Osteoblast (primary cell): ENCODE data around the gene EYS. TPM values are rescaled to one million over a fixed set of nuclear protein-coding genes. Genes with fewer than 3 reads are reported as not detected.

Source experiments
- DNase-seq: peaks from one replicate; pipeline ENCODE4 v3.0.0; 2011; ENCODE audit warnings: low spot score, mixed read lengths; ENCODE audit not compliant: insufficient read length; ENCODE audit errors: missing footprints
- H2AFZ ChIP-seq: 2 replicates; pipeline ENCODE4 v1.6.0; 2011; ENCODE audit warnings: mild to moderate bottlenecking, low read length
- H3K27ac ChIP-seq: 2 replicates; pipeline ENCODE4 v1.5.1; 2011; ENCODE audit warnings: mild to moderate bottlenecking, low read depth, low read length, moderate library complexity
- H3K27me3 ChIP-seq: 2 replicates; pipeline ENCODE4 v1.6.0; 2012; ENCODE audit warnings: mild to moderate bottlenecking, control low read depth, inconsistent platforms, low read length, moderate library complexity; ENCODE audit not compliant: insufficient read depth
- H3K36me3 ChIP-seq: 2 replicates; pipeline ENCODE4 v1.5.1; 2011; ENCODE audit warnings: mild to moderate bottlenecking, low read length, control low read depth, moderate library complexity; ENCODE audit not compliant: insufficient read depth
- H3K4me1 ChIP-seq: 2 replicates; pipeline ENCODE4 v1.5.1; 2011; ENCODE audit warnings: mild to moderate bottlenecking, low read length, control low read depth, moderate library complexity; ENCODE audit not compliant: insufficient read depth
- H3K4me2 ChIP-seq: 2 replicates; pipeline ENCODE4 v1.6.0; 2011; ENCODE audit warnings: mild to moderate bottlenecking, low read length; ENCODE audit not compliant: insufficient read depth
- H3K4me3 ChIP-seq: fragments of 200-600 bp; sonication (generic); 3 replicates; pipeline ENCODE4 v1.5.1; 2012; ENCODE audit warnings: mild to moderate bottlenecking, low read length, inconsistent platforms; ENCODE audit not compliant: insufficient read depth
- H3K79me2 ChIP-seq: 2 replicates; pipeline ENCODE4 v1.6.0; 2012; ENCODE audit warnings: mild to moderate bottlenecking, low read length, control low read depth, inconsistent platforms; ENCODE audit not compliant: insufficient read depth
- H3K9me3 ChIP-seq: 2 replicates; pipeline ENCODE4 v1.5.1; 2011; ENCODE audit warnings: low read depth, low read length, control low read depth
- H4K20me1 ChIP-seq: 2 replicates; pipeline ENCODE4 v1.6.0; 2012; ENCODE audit warnings: mild to moderate bottlenecking, low read length, control low read depth; ENCODE audit not compliant: insufficient read depth
- total RNA-seq: library from RNA; depleted of rRNA; stranded (reverse); fragments of >200 nt; gene quantifications from 2 replicates; pipeline ENCODE4 v1.2.3, GENCODE V29; 2012
- TF ChIP-seq, protein P1 (sequence below): IDR thresholded peaks from 2 replicates; pipeline ENCODE4 v1.5.1; 2011; ENCODE audit warnings: mild to moderate bottlenecking, low read depth, low read length, moderate library complexity; ENCODE audit errors: extremely low read depth

Gene EYS
- total RNA-seq, 1 donor = under 0.01 TPM

DNA sequence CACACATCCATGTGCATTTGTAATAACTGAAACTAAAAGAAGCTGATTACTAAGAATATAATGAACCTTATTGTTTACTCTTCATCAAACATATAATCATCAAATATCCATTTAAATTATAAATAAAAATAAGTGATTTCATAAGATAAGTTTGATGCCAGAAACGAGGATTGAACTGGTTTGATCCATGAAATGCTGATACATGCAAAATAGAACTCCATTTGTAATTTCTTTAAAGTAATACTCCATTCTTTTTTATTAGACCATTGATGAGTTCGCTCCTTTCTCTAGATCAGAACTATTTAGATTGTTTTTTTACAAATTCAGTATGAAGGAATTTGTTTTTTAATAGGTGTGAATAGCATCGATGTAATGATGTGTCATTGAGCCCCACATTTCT is 57.6 kb downstream of the EYS start:
- H3K36me3 ChIP-seq = no peaks in the 10 kb centered on the region
- no peak overlapping the region for H2AFZ ChIP-seq
- H3K79me2 ChIP-seq = no peaks in the 10 kb centered on the region
- H4K20me1 ChIP-seq = no peaks in the 10 kb centered on the region
- DNase-seq = no peak
- peaks cover 5% of the 10 kb centered on the region for H3K9me3 ChIP-seq
- no peak overlapping the region for H3K4me3 ChIP-seq
- no peaks in the 10 kb centered on the region for H3K4me1 ChIP-seq
- TF ChIP-seq, protein P1, sequence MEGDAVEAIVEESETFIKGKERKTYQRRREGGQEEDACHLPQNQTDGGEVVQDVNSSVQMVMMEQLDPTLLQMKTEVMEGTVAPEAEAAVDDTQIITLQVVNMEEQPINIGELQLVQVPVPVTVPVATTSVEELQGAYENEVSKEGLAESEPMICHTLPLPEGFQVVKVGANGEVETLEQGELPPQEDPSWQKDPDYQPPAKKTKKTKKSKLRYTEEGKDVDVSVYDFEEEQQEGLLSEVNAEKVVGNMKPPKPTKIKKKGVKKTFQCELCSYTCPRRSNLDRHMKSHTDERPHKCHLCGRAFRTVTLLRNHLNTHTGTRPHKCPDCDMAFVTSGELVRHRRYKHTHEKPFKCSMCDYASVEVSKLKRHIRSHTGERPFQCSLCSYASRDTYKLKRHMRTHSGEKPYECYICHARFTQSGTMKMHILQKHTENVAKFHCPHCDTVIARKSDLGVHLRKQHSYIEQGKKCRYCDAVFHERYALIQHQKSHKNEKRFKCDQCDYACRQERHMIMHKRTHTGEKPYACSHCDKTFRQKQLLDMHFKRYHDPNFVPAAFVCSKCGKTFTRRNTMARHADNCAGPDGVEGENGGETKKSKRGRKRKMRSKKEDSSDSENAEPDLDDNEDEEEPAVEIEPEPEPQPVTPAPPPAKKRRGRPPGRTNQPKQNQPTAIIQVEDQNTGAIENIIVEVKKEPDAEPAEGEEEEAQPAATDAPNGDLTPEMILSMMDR = no peak
- no peaks in the 10 kb centered on the region for H3K27me3 ChIP-seq
- H3K4me2 ChIP-seq = no peak overlapping the region
- no peak overlapping the region for H3K27ac ChIP-seq

DNA sequence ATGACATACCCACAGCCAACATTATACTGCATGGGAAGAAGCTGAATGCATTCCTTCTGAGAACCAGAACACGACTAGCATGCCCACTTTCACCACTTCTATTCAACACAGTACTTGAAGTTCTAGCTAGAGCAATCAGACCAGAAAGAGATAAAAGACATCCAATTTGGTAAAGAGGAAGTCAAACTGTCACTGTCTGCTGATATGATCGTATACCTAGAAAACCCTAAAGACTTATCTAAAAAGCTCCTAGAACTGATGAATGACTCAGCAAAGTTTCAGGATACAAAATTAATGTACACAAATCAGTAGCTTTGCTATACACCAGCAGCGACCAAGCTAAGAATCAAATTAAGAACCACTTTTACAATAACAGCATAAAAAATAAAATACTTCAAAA is 60.5 kb downstream of the EYS start:
- H3K4me2 ChIP-seq = no peak overlapping the region
- no peaks in the 10 kb centered on the region for H3K4me1 ChIP-seq
- TF ChIP-seq, protein P1 = no peak
- no peak overlapping the region for H3K27ac ChIP-seq
- no peaks in the 10 kb centered on the region for H3K36me3 ChIP-seq
- peaks cover 3% of the 10 kb centered on the region for H3K9me3 ChIP-seq
- no peak overlapping the region for H2AFZ ChIP-seq
- H3K4me3 ChIP-seq = no peak overlapping the region
- H3K79me2 ChIP-seq = no peaks in the 10 kb centered on the region
- no peaks in the 10 kb centered on the region for H3K27me3 ChIP-seq
- H4K20me1 ChIP-seq = no peaks in the 10 kb centered on the region
- DNase-seq = no peak

DNA sequence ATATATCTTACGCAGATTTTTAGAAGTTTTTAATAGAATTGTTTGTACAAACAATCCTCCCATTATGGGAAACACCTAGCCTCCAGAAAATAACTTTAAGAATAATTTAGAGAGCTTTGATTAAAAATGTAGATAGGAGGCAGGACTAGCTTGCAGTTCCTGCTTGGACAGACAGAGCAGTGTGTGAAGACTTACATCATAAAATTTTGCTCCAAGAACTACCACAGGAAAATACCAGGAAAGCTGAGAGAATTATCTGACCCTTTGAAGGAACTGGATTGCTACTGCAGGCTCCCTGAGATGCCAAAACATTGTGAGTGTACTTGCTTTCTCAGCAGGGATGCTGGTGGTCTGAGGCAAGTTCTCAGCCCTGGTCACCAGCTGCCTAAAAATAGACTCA is 64.2 kb downstream of the EYS start:
- Histone ChIP-seq H2AFZ (no peak overlapping the region), H3K27ac (no peak overlapping the region), H4K20me1 (no peaks in the 10 kb centered on the region), H3K27me3 (no peaks in the 10 kb centered on the region), H3K4me1 (no peaks in the 10 kb centered on the region), H3K4me3 (no peak overlapping the region), H3K79me2 (no peaks in the 10 kb centered on the region), H3K9me3 (peaks cover 5% of the 10 kb centered on the region), H3K36me3 (no peaks in the 10 kb centered on the region), H3K4me2 (no peak overlapping the region)
- TF ChIP-seq, protein P1 = no peak
- DNase-seq = no peak

DNA sequence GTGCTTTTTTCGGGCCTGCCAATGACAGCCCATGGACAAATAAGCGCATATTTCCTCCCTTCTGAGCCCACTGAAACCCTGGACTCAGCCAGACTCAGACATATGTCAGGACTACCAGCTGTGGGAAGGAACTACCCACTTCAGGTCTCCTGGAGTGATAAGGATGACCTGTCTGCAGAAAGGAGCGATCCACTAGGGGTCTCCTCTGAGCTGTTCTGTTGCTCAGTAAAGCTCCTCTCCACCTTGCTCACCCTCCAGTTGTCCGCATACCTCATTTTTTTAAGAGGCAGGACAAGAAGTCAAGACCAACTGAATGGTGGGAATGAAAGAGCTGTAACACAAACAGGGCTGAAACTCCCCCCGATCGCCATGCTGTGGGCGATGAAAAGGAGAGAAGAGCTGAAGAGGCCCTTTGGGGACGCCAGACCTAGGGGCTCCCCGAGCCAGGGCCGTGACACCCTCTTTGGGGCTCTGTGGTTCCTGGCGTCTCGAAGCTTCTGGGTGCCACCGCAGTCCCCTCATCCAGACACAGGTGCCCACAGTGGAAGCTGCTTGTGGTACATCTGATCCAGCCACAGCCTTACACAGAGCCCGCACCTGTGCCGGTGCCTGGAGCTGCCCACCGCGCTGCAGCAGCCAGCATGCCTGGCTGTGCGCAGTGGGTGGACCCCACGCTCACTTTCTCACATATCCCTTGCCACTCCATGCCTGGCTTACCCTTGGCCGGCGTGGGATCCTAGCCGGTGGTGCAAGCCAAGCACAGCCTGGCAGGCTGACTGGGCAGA is 68.8 kb downstream of the EYS start:
- Histone ChIP-seq H3K4me1 (no peaks in the 10 kb centered on the region), H3K4me2 (no peak overlapping the region), H4K20me1 (no peaks in the 10 kb centered on the region), H3K4me3 (no peak overlapping the region), H3K79me2 (no peaks in the 10 kb centered on the region), H3K27ac (no peak overlapping the region), H2AFZ (no peak overlapping the region), H3K36me3 (no peaks in the 10 kb centered on the region), H3K9me3 (peaks cover 7% of the 10 kb centered on the region), H3K27me3 (no peaks in the 10 kb centered on the region)
- DNase-seq = no peak
- TF ChIP-seq, protein P1 = no peak
